ENCODE data around the gene FRAT2.

The FRAT2 gene

GRCh38 chr10:97367126-97367649, 32.7 kb upstream of the FRAT2 start:
- Histone ChIP-seq H3K36me3 (ENCODE audit: insufficient read depth, low read length) (no peaks in the 10 kb centered on the region; the same call in 1 of the 2 replicates), H2AFZ (ENCODE audit: low read length, unreplicated experiment) (no peak overlapping the region), H3K27ac (ENCODE audit: low read depth, low read length) (no peak overlapping the region), H3K4me1 (ENCODE audit: control insufficient read depth, insufficient read depth, low read length, unreplicated experiment) (no peaks in the 10 kb centered on the region), H3K79me2 (ENCODE audit: control insufficient read depth, insufficient read depth, low read length, unreplicated experiment) (no peaks in the 10 kb centered on the region), H3K27me3 (ENCODE audit: insufficient read depth, low read length) (no peaks in the 10 kb centered on the region), H3K4me3 (ENCODE audit: low read depth, low read length) (no peak overlapping the region)

- no peak overlapping the region for H3K4me3 ChIP-seq (ENCODE audit: low read depth, low read length)
- no peaks in the 10 kb centered on the region for H3K79me2 ChIP-seq (ENCODE audit: control insufficient read depth, insufficient read depth, low read length, unreplicated experiment)
- no peaks in the 10 kb centered on the region; the same call in 1 of the 2 replicates for H3K36me3 ChIP-seq (ENCODE audit: insufficient read depth, low read length)
- no peak overlapping the region for H2AFZ ChIP-seq (ENCODE audit: low read length, unreplicated experiment)
- no peak overlapping the region for H3K27ac ChIP-seq (ENCODE audit: low read depth, low read length)
- no peaks in the 10 kb centered on the region for H3K4me1 ChIP-seq (ENCODE audit: control insufficient read depth, insufficient read depth, low read length, unreplicated experiment)
- H3K27me3 ChIP-seq (ENCODE audit: insufficient read depth, low read length) = no peaks in the 10 kb centered on the region
Observed at GRCh38 chr10:97366572-97366971, 32.0 kb upstream of the FRAT2 start.

- no peaks in the 10 kb centered on the region for H3K27me3 ChIP-seq (ENCODE audit: insufficient read depth, low read length)
- H3K4me3 ChIP-seq (ENCODE audit: low read depth, low read length) = no peak overlapping the region
- no peak overlapping the region for H2AFZ ChIP-seq (ENCODE audit: low read length, unreplicated experiment)
- H3K36me3 ChIP-seq (ENCODE audit: insufficient read depth, low read length) = no peaks in the 10 kb centered on the region; the same call in 1 of the 2 replicates
- no peaks in the 10 kb centered on the region for H3K79me2 ChIP-seq (ENCODE audit: control insufficient read depth, insufficient read depth, low read length, unreplicated experiment)
- H3K27ac ChIP-seq (ENCODE audit: low read depth, low read length) = no peak overlapping the region
- H3K4me1 ChIP-seq (ENCODE audit: control insufficient read depth, insufficient read depth, low read length, unreplicated experiment) = no peaks in the 10 kb centered on the region
Observed at GRCh38 chr10:97365761-97366351, 31.3 kb upstream of the FRAT2 start.

- Histone ChIP-seq H3K27me3 (ENCODE audit: insufficient read depth, low read length) (no peaks in the 10 kb centered on the region), H2AFZ (ENCODE audit: low read length, unreplicated experiment) (no peak overlapping the region), H3K27ac (ENCODE audit: low read depth, low read length) (no peak overlapping the region), H3K4me3 (ENCODE audit: low read depth, low read length) (no peak overlapping the region), H3K36me3 (ENCODE audit: insufficient read depth, low read length) (no peaks in the 10 kb centered on the region), H3K79me2 (ENCODE audit: control insufficient read depth, insufficient read depth, low read length, unreplicated experiment) (no peaks in the 10 kb centered on the region), H3K4me1 (ENCODE audit: control insufficient read depth, insufficient read depth, low read length, unreplicated experiment) (no peaks in the 10 kb centered on the region)
Observed at GRCh38 chr10:97363071-97363470, 28.5 kb upstream of the FRAT2 start.

- Histone ChIP-seq H3K4me1 (ENCODE audit: control insufficient read depth, insufficient read depth, low read length, unreplicated experiment) (no peaks in the 10 kb centered on the region), H3K27me3 (ENCODE audit: insufficient read depth, low read length) (no peaks in the 10 kb centered on the region), H3K79me2 (ENCODE audit: control insufficient read depth, insufficient read depth, low read length, unreplicated experiment) (no peaks in the 10 kb centered on the region), H3K27ac (ENCODE audit: low read depth, low read length) (no peak overlapping the region), H2AFZ (ENCODE audit: low read length, unreplicated experiment) (no peak overlapping the region), H3K4me3 (ENCODE audit: low read depth, low read length) (no peak overlapping the region), H3K36me3 (ENCODE audit: insufficient read depth, low read length) (no peaks in the 10 kb centered on the region)
Observed at GRCh38 chr10:97362310-97363033, 27.9 kb upstream of the FRAT2 start.

GRCh38 chr10:97361537-97361901, 27.0 kb upstream of the FRAT2 start:
- Histone ChIP-seq H3K27me3 (ENCODE audit: insufficient read depth, low read length) (no peaks in the 10 kb centered on the region), H3K4me3 (ENCODE audit: low read depth, low read length) (no peak overlapping the region), H2AFZ (ENCODE audit: low read length, unreplicated experiment) (no peak overlapping the region), H3K4me1 (ENCODE audit: control insufficient read depth, insufficient read depth, low read length, unreplicated experiment) (no peaks in the 10 kb centered on the region), H3K36me3 (ENCODE audit: insufficient read depth, low read length) (no peaks in the 10 kb centered on the region), H3K27ac (ENCODE audit: low read depth, low read length) (no peak overlapping the region), H3K79me2 (ENCODE audit: control insufficient read depth, insufficient read depth, low read length, unreplicated experiment) (no peaks in the 10 kb centered on the region)

- H3K27ac ChIP-seq (ENCODE audit: low read depth, low read length) = no peak overlapping the region
- no peaks in the 10 kb centered on the region for H3K4me1 ChIP-seq (ENCODE audit: control insufficient read depth, insufficient read depth, low read length, unreplicated experiment)
- H3K27me3 ChIP-seq (ENCODE audit: insufficient read depth, low read length) = no peaks in the 10 kb centered on the region
- no peaks in the 10 kb centered on the region for H3K36me3 ChIP-seq (ENCODE audit: insufficient read depth, low read length)
- no peak overlapping the region for H3K4me3 ChIP-seq (ENCODE audit: low read depth, low read length)
- H2AFZ ChIP-seq (ENCODE audit: low read length, unreplicated experiment) = no peak overlapping the region
- no peaks in the 10 kb centered on the region for H3K79me2 ChIP-seq (ENCODE audit: control insufficient read depth, insufficient read depth, low read length, unreplicated experiment)
Observed at GRCh38 chr10:97360705-97361536, 26.4 kb upstream of the FRAT2 start.

- Histone ChIP-seq H3K36me3 (ENCODE audit: insufficient read depth, low read length) (no peaks in the 10 kb centered on the region), H3K79me2 (ENCODE audit: control insufficient read depth, insufficient read depth, low read length, unreplicated experiment) (no peaks in the 10 kb centered on the region), H3K27ac (ENCODE audit: low read depth, low read length) (no peak overlapping the region), H3K27me3 (ENCODE audit: insufficient read depth, low read length) (no peaks in the 10 kb centered on the region), H2AFZ (ENCODE audit: low read length, unreplicated experiment) (no peak overlapping the region), H3K4me3 (ENCODE audit: low read depth, low read length) (no peak overlapping the region), H3K4me1 (ENCODE audit: control insufficient read depth, insufficient read depth, low read length, unreplicated experiment) (no peaks in the 10 kb centered on the region)
Observed at GRCh38 chr10:97358781-97359180, 24.3 kb upstream of the FRAT2 start.

GRCh38 chr10:97358349-97358748, 23.8 kb upstream of the FRAT2 start:
- Histone ChIP-seq H3K4me1 (ENCODE audit: control insufficient read depth, insufficient read depth, low read length, unreplicated experiment) (no peaks in the 10 kb centered on the region), H3K36me3 (ENCODE audit: insufficient read depth, low read length) (no peaks in the 10 kb centered on the region), H3K4me3 (ENCODE audit: low read depth, low read length) (no peak overlapping the region), H3K79me2 (ENCODE audit: control insufficient read depth, insufficient read depth, low read length, unreplicated experiment) (no peaks in the 10 kb centered on the region), H3K27ac (ENCODE audit: low read depth, low read length) (no peak overlapping the region), H3K27me3 (ENCODE audit: insufficient read depth, low read length) (no peaks in the 10 kb centered on the region), H2AFZ (ENCODE audit: low read length, unreplicated experiment) (no peak overlapping the region)

GRCh38 chr10:97356918-97357317, 22.4 kb upstream of the FRAT2 start:
- Histone ChIP-seq H3K4me1 (ENCODE audit: control insufficient read depth, insufficient read depth, low read length, unreplicated experiment) (no peaks in the 10 kb centered on the region), H3K4me3 (ENCODE audit: low read depth, low read length) (no peak overlapping the region), H3K79me2 (ENCODE audit: control insufficient read depth, insufficient read depth, low read length, unreplicated experiment) (no peaks in the 10 kb centered on the region), H3K27ac (ENCODE audit: low read depth, low read length) (no peak overlapping the region), H3K36me3 (ENCODE audit: insufficient read depth, low read length) (no peaks in the 10 kb centered on the region), H2AFZ (ENCODE audit: low read length, unreplicated experiment) (no peak overlapping the region), H3K27me3 (ENCODE audit: insufficient read depth, low read length) (no peaks in the 10 kb centered on the region)

Data from ACC112 (cell line).